ENCODE data around the gene IL15. TPM values are rescaled to one million over a fixed set of nuclear protein-coding genes. Genes with fewer than 3 reads are reported as not detected.

The IL15 gene
- total RNA-seq, 1 experiment from 2014 or later: 0.51 TPM

- Mint-ChIP-seq H3K4me1 (ENCODE audit: insufficient read depth, unreplicated experiment) (no peaks in the 10 kb centered on the region), H3K9me3 (ENCODE audit: unreplicated experiment) (peaks cover 8% of the 10 kb centered on the region), H3K36me3 (ENCODE audit: insufficient read depth, unreplicated experiment) (no peaks in the 10 kb centered on the region), H3K27me3 (ENCODE audit: insufficient read depth, unreplicated experiment) (no peaks in the 10 kb centered on the region), H3K4me3 (ENCODE audit: unreplicated experiment) (no peak overlapping the region), H3K27ac (ENCODE audit: low read depth, unreplicated experiment) (no peak overlapping the region)
- ChIA-PET CTCF (interaction anchor here (0.6 to 1.4 kb wide), 4 partner anchors 18 to 399 kb away, joined by 3 to 5 read pairs (median 4); no protein-coding TSS in a partner anchor), POLR2A (interaction anchor here (0.6 to 1.2 kb wide), 2 partner anchors 353 to 1189 kb away, joined by 3 to 5 read pairs; no protein-coding TSS in a partner anchor)
- TF ChIP-seq CTCF (IDR thresholded peaks at IDR 0.05; ENCODE audit: unreplicated experiment): no peak
- intact Hi-C loops (cut with micrococcal nuclease): no loop called here
- BruUV-seq (replicated peaks): no TSS peak
- DNase-seq (ENCODE audit: unreplicated experiment): no peak
These were observed 70.1 kb downstream of the IL15 start for GRCh38 chr4:141706445-141706844.

- H3K4me3 Mint-ChIP-seq (ENCODE audit: unreplicated experiment): no peak overlapping the region
- ChIA-PET CTCF (interaction anchor here (0.6 to 2.6 kb wide), 5 partner anchors 225 to 365 kb away, joined by 3 to 19 read pairs (median 3); no protein-coding TSS in a partner anchor), POLR2A (interaction anchor here (0.5 to 1.0 kb wide), 3 partner anchors 27 to 380 kb away, joined by 3 to 4 read pairs (median 3); no protein-coding TSS in a partner anchor)
- H3K9me3 Mint-ChIP-seq (ENCODE audit: unreplicated experiment): peaks cover 8% of the 10 kb centered on the region
- H3K36me3 Mint-ChIP-seq (ENCODE audit: insufficient read depth, unreplicated experiment): no peaks in the 10 kb centered on the region
- no TSS peak for BruUV-seq (replicated peaks)
- intact Hi-C loops (cut with micrococcal nuclease): loop anchor here (1.0 to 5.0 kb wide), 5 partner anchors 74 to 554 kb away; partner anchors contain the start of gene IL15
- DNase-seq (ENCODE audit: unreplicated experiment): peak; percentile 49
- H3K4me1 Mint-ChIP-seq (ENCODE audit: insufficient read depth, unreplicated experiment): peaks cover 20% of the 10 kb centered on the region
- H3K27me3 Mint-ChIP-seq (ENCODE audit: insufficient read depth, unreplicated experiment): no peaks in the 10 kb centered on the region
- no peak overlapping the region for H3K27ac Mint-ChIP-seq (ENCODE audit: low read depth, unreplicated experiment)
- peak; percentile 42 for TF ChIP-seq CTCF (IDR thresholded peaks at IDR 0.05; ENCODE audit: unreplicated experiment)
These were observed 74.8 kb downstream of the IL15 start for GRCh38 chr4:141711211-141711610.

GRCh38 chr4:141713185-141713584 lies 76.8 kb downstream of the IL15 start:
- intact Hi-C loops (cut with micrococcal nuclease): loop anchor here (5.0 kb wide), 2 partner anchors 76 to 556 kb away; partner anchors contain the start of gene IL15
- CTCF ChIA-PET: interaction anchor here (1.2 to 2.6 kb wide), 2 partner anchors 10 to 367 kb away, joined by 9 to 19 read pairs; no protein-coding TSS in a partner anchor
- Mint-ChIP-seq H3K27me3 (ENCODE audit: insufficient read depth, unreplicated experiment) (no peaks in the 10 kb centered on the region), H3K36me3 (ENCODE audit: insufficient read depth, unreplicated experiment) (no peaks in the 10 kb centered on the region), H3K4me1 (ENCODE audit: insufficient read depth, unreplicated experiment) (peaks cover 20% of the 10 kb centered on the region), H3K4me3 (ENCODE audit: unreplicated experiment) (no peak overlapping the region), H3K9me3 (ENCODE audit: unreplicated experiment) (no peaks in the 10 kb centered on the region), H3K27ac (ENCODE audit: low read depth, unreplicated experiment) (peak overlapping the region; percentile 65)
- TF ChIP-seq CTCF (IDR thresholded peaks at IDR 0.05; ENCODE audit: unreplicated experiment): no peak
- POLR2A ChIA-PET: no interaction called here
- BruUV-seq (replicated peaks): no TSS peak
- no peak for DNase-seq (ENCODE audit: unreplicated experiment)

- H3K27me3 Mint-ChIP-seq (ENCODE audit: insufficient read depth, unreplicated experiment): no peaks in the 10 kb centered on the region
- intact Hi-C loops (cut with micrococcal nuclease): loop anchor here (5.0 kb wide), 2 partner anchors 77 to 557 kb away; partner anchors contain the start of gene IL15
- no peak for TF ChIP-seq CTCF (IDR thresholded peaks at IDR 0.05; ENCODE audit: unreplicated experiment)
- no peaks in the 10 kb centered on the region for H3K9me3 Mint-ChIP-seq (ENCODE audit: unreplicated experiment)
- ChIA-PET POLR2A (no interaction called here), CTCF (interaction anchor here (2.6 kb wide), 1 partner anchor 367 kb away, joined by 19 read pairs; no protein-coding TSS in a partner anchor)
- H3K4me1 Mint-ChIP-seq (ENCODE audit: insufficient read depth, unreplicated experiment): peaks cover 20% of the 10 kb centered on the region
- H3K36me3 Mint-ChIP-seq (ENCODE audit: insufficient read depth, unreplicated experiment): no peaks in the 10 kb centered on the region
- H3K27ac Mint-ChIP-seq (ENCODE audit: low read depth, unreplicated experiment): peak overlapping the region; percentile 65
- no TSS peak for BruUV-seq (replicated peaks)
- DNase-seq (ENCODE audit: unreplicated experiment): peak; percentile 60
- no peak overlapping the region for H3K4me3 Mint-ChIP-seq (ENCODE audit: unreplicated experiment)
These were observed 77.5 kb downstream of the IL15 start for GRCh38 chr4:141713771-141714445.
